ENCODE measurements around the gene ETV1.

Gene ETV1

GRCh38 chr7:13989126-13989948 lies at the start of gene ETV1:
Gene ETV1, minus strand, starts transcription at chr7:13989666. Its CDS starts 614 bp downstream, at chr7:13989052.
- DNase-seq (ENCODE audit: low read depth in 1 of 2, low spot score in 1 of 2) = no peak

GRCh38 chr7:14024406-14024805 lies 34.9 kb upstream of the ETV1 start:
- DNase-seq (ENCODE audit: low read depth in 1 of 2, low spot score in 1 of 2) = no peak

GRCh38 chr7:14023838-14024237 lies 34.4 kb upstream of the ETV1 start:
- DNase-seq (ENCODE audit: low read depth in 1 of 2, low spot score in 1 of 2) = no peak

- DNase-seq (ENCODE audit: low read depth in 1 of 2, low spot score in 1 of 2) = no peak
Measured at GRCh38 chr7:14023342-14023741, 33.9 kb upstream of the ETV1 start.

GRCh38 chr7:14021069-14021468 lies 31.6 kb upstream of the ETV1 start:
- DNase-seq (ENCODE audit: low read depth in 1 of 2, low spot score in 1 of 2) = no peak

- DNase-seq (ENCODE audit: low read depth in 1 of 2, low spot score in 1 of 2) = no peak
Measured at GRCh38 chr7:14020339-14020900, 31.0 kb upstream of the ETV1 start.

- DNase-seq (ENCODE audit: low read depth in 1 of 2, low spot score in 1 of 2) = no peak
Measured at GRCh38 chr7:14018751-14019150, 29.3 kb upstream of the ETV1 start.

- DNase-seq (ENCODE audit: low read depth in 1 of 2, low spot score in 1 of 2) = no peak
Measured at GRCh38 chr7:14016950-14017349, 27.5 kb upstream of the ETV1 start.

GRCh38 chr7:14013898-14014297 lies 24.4 kb upstream of the ETV1 start:
- DNase-seq (ENCODE audit: low read depth in 1 of 2, low spot score in 1 of 2) = no peak

GRCh38 chr7:14009453-14010418 lies 20.3 kb upstream of the ETV1 start:
- DNase-seq (ENCODE audit: low read depth in 1 of 2, low spot score in 1 of 2) = no peak

GRCh38 chr7:14001139-14001538 lies 11.7 kb upstream of the ETV1 start:
- DNase-seq (ENCODE audit: low read depth in 1 of 2, low spot score in 1 of 2) = no peak

GRCh38 chr7:14000247-14000646 lies 10.8 kb upstream of the ETV1 start:
- DNase-seq (ENCODE audit: low read depth in 1 of 2, low spot score in 1 of 2) = no peak

GRCh38 chr7:13998866-13999265 lies 9.4 kb upstream of the ETV1 start:
- DNase-seq (ENCODE audit: low read depth in 1 of 2, low spot score in 1 of 2) = no peak

- DNase-seq (ENCODE audit: low read depth in 1 of 2, low spot score in 1 of 2) = no peak
Measured at GRCh38 chr7:13992596-13992964, 3.1 kb upstream of the ETV1 start.

GRCh38 chr7:13991791-13992595 lies 2.5 kb upstream of the ETV1 start:
- no peak for DNase-seq (ENCODE audit: low read depth in 1 of 2, low spot score in 1 of 2)

- DNase-seq (ENCODE audit: low read depth in 1 of 2, low spot score in 1 of 2) = peak; percentile 16 to 28
Measured at GRCh38 chr7:13990984-13991790, 1.7 kb upstream of the ETV1 start.

GRCh38 chr7:13990319-13990983 lies 985 bp upstream of the ETV1 start:
- DNase-seq (ENCODE audit: low read depth in 1 of 2, low spot score in 1 of 2) = no peak

GRCh38 chr7:13989949-13990305 lies 461 bp upstream of the ETV1 start:
- DNase-seq (ENCODE audit: low read depth in 1 of 2, low spot score in 1 of 2) = no peak

GRCh38 chr7:13988731-13989125 lies 738 bp downstream of the ETV1 start:
- no peak for DNase-seq (ENCODE audit: low read depth in 1 of 2, low spot score in 1 of 2)

- no peak for DNase-seq (ENCODE audit: low read depth in 1 of 2, low spot score in 1 of 2)
Measured at GRCh38 chr7:13988065-13988464, 1.4 kb downstream of the ETV1 start.
